ENCODE data around the gene SCOC.
A peak's percentile ranks its signal among the peaks of the same experiment; 100 is the strongest.
"Not testable (repeated sequence)": the region's sequence is repeated elsewhere in the genome, so short reads cannot be mapped to it uniquely, and the experiment has no call there.

Gene SCOC

DNA sequence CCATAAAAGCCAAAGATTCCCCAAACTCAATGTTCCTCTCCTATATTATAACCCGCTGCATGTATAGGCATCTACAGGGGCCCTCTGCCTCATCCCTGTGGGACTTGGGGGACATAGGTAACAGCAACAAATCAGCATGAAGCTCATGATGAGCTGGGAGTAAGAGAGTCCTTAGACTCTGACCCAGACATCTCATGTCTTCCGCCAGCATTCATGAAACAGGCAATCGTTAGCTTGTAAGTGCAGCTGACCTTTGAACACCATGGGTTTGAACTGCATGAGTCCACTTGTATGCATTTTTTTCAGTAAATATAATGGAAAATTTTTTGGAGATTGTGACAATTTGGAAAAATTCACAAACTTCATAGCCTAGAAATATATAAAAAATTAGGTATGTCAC is 10.4 kb upstream of the SCOC start:
- no peak for DNase-seq

- no peak for DNase-seq
Measured at GRCh38 chr4:140363558-140363957, 9.9 kb upstream of the SCOC start.

- DNase-seq, result peak; percentile 11
Measured at GRCh38 chr4:140367738-140368137, 5.7 kb upstream of the SCOC start.

GRCh38 chr4:140368686-140369085 is 4.8 kb upstream of the SCOC start:
- no peak for DNase-seq

DNA sequence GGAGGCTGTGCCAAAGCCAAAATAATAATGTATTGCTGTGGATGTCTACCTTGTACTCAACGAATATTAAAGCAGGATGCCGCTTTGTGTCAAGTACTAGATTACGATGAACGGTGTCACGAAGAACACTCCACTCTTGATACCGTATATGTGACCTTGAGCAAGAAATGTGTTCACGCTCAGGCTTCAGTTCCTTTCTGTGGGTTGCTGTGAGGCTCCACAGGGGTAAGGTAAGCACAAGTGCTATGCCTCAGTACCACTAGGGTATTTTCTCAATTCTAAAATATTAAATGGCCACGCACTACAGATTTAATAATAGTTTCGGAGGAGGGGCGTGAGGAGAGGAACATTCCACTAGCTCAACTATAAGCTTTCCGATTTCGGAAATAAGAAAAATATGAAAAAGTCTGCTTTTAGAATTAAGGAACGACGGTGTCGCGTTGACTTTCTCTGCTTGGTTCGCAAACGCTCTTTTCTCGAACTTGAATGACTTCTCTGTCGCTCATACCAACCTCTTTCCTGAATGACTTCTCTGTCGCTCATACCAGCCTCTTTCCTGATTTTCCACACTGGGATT is 607 bp upstream of the SCOC start:
- DNase-seq, result peak; percentile 3

- peak; percentile 5 for DNase-seq
Measured at GRCh38 chr4:140374130-140374477, 658 bp downstream of the SCOC start.

DNA sequence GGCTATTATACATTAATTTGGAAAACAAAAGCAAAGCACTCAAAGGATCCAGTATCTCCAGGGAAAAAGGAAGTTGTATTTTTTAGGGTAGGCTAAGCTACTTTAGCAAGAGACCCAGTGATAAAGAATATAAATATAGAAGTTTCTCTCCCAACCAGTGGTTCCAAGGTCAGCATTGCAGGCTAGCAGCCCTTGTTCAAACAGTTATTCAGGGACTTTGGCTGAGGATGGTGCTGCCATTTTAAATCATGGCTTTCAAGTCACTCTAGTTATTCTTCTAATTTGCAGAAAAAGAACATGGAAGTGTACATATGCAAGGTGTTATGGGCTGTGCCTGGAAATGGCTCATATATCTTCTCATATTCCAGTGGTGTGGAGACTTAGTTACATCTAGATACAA is 9.3 kb downstream of the SCOC start:
- DNase-seq, result no peak

DNA sequence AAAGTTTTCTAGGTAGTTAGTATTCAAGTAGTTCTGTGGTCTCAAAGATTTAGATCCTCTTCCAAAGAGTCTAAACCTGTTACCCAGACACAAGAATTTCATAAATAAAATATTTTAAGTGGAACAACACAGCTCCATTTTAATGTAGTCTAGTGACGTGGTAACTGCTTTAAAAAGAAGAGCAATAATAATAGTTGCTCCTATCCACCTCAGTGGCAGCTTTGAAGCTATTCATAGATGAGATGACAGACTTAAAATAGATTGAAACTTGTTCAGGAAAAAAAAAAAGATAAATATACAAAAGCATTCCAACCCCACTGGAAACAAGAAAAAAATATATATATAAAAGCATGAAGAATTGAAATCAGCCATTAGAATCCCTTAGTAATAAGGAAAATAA is 14.6 kb downstream of the SCOC start:
- no peak for DNase-seq

DNA sequence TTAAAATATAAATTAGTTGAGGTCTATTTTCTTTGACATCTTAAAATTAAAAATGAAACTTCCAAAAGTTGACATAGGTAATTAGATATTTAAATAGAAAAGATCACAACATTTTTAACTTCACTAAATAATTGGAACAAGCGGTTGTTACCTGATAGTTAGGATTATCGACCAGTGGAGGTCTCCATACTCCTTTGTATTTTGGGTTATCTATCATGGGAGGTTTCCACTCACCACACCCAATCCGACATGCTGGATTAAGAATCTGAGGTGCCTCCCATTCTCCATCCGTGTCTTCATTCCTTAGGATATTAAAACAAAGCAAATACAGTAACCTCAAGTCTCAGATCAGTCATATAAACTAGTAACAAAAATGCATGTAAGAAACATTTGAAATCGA is 22.2 kb downstream of the SCOC start:
- no peak for DNase-seq

DNA sequence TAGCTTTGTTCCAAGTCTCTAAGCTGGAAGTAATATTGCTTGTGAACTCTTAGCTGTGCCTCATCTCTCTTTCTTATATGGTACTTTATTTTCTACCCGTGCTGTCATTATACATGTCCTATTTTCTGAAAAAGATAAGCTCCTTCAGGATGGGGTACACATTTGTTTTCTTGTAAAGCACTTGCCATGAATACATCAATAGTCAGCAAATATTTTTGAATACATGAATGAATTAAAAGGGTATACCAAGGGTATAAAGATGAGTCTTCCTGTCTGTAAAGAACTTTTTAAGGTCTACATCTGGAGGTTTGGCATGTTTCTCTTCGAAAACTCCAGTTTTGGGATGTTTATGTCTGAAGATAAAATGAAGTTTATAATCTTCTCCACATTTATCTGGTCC is 26.7 kb downstream of the SCOC start:
- no peak for DNase-seq

- DNase-seq, result no peak
Measured at GRCh38 chr4:140406292-140406691, 32.8 kb downstream of the SCOC start.

- no peak for DNase-seq
Measured at GRCh38 chr4:140408974-140409373, 35.5 kb downstream of the SCOC start.

DNA sequence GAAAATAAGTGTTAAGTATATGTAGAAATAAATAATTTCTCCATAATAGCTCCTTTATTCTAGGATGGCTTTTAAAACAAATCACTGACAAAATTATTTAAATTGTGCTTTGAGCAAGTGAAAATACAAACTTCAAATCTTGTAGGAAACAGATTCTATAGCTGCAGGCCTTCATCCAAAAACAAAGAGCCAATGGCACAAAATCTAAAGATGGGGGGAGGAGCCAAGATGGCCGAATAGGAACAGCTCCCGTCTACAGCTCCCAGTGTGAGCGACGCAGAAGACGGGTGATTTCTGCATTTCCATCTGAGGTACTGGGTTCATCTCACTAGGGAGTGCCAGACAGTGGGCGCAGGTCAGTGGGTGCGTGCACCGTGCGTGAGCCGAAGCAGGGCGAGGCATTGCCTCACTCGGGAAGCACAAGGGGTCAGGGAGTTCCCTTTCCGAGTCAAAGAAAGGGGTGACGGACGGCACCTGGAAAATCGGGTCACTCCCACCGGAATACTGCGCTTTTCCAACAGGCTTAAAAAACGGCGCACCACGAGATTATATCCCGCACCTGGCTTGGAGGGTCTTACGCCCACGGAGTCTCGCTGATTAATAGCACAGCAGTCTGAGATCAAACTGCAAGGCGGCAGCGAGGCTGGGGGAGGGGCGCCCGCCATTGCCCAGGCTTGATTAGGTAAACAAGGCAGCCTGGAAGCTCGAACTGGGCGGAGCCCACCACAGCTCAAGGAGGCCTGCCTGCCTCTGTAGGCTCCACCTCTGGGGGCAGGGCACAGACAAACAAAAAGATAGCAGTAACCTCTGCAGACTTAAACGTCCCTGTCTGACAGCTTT is 39.9 kb downstream of the SCOC start:
- not testable (repeated sequence) for DNase-seq

DNA sequence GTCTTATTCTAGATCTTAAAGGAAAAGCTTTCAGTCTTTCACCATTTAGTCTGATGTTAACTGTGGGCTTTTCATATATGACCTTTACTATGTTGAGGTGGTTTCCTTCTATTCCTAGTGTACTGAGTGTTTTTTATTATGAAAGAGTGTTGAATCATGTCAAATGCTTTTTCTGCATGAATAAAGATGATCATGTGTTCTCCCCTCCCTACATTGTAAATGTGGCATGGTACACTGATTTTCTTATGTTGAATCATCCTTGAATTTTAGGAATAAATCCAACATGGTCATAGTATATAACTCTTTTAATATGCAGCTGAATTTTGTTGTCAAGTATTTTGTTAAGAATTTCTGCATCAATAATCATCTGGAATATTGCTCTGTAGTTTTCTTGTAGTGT is 49.7 kb downstream of the SCOC start:
- DNase-seq, result peak; percentile 54

DNA sequence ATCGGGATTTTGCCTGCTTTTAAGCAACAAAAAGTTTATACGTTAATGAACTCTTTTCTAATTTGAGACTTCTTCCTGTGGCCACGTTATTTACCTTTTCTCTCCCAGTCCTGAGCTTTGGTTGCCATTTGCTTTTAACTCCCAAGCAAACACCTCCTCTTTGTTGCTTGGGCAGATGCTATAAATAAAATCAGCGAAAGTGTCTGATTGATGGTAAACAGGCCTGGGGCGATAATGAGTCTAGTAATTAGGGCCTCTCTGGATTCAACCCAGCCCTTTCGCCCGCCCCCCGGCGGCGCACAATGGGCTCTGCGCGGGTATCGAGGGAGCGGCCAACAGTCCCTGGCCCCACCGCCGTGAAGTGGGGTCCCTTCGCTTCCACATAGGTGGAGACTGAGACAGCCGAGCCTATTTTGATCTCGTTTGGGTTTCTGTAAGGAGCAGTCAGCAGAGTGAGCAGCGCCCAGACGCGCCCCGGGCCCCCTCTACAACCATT is 53.2 kb downstream of the SCOC start:
- no peak for DNase-seq

DNA sequence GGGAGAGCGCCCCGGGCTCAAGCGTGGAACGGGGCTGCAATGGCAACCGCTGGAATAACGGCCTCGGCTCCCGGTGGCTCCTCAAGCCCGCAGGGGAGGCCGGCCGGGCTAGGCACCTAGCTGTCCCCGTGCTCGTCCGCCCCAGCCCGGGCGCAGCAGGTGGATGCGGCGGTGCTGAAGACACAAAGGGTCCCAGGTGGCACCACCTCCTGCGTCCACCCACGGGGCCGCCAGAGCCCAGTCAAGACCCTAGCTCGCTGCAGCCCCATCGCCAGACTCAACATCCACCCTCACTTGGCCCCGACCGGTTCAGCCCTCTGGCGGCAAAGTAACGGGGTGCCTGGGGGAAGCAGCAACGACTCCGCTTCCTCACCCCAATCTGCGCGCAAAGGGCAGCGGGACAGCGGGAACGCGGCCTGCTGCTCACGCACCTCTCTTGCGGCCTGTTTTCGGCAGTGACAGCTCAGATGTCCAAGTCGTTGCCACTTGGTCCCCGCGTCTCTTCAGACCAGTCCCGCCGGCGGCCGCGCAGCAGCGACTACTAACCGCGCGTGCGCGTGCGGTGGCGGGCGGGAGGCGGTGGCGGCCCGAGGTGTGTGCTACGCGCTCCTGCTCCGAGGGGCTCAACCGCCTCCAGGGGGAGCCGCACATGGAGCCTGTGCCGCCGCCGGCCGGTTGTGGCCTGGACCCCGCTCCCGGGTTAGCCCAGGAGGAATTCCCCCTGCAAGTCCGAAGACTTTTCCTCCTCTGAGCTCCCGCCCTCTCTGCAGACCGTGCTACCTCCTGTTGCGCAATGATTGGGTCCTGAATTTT is 53.9 kb downstream of the SCOC start, which contains the start of gene CLGN:
TSS of gene CLGN (minus strand) at position 543 of the 813 bp plus-strand sequence. CDS start 14,570 bp downstream, outside the sequence.
- peak; percentile 49 for DNase-seq

- no peak for DNase-seq
Measured at GRCh38 chr4:140427919-140428471, 54.5 kb downstream of the SCOC start.
